ENCODE results near the gene TSC22D3.

- TF ChIP-seq EP300 (IDR thresholded peaks at IDR 0.05) (no peak), CTCF (IDR thresholded peaks at IDR 0.05) (no peak), POLR2A (IDR thresholded peaks at IDR 0.05) (no peak), POLR2AphosphoS5 (IDR thresholded peaks at IDR 0.05) (no peak)
Observed at GRCh38 chrX:107667426-107667825, 108.2 kb downstream of the TSC22D3 start.
